Measurements from ENCODE around the gene SH3PXD2A.

DNA sequence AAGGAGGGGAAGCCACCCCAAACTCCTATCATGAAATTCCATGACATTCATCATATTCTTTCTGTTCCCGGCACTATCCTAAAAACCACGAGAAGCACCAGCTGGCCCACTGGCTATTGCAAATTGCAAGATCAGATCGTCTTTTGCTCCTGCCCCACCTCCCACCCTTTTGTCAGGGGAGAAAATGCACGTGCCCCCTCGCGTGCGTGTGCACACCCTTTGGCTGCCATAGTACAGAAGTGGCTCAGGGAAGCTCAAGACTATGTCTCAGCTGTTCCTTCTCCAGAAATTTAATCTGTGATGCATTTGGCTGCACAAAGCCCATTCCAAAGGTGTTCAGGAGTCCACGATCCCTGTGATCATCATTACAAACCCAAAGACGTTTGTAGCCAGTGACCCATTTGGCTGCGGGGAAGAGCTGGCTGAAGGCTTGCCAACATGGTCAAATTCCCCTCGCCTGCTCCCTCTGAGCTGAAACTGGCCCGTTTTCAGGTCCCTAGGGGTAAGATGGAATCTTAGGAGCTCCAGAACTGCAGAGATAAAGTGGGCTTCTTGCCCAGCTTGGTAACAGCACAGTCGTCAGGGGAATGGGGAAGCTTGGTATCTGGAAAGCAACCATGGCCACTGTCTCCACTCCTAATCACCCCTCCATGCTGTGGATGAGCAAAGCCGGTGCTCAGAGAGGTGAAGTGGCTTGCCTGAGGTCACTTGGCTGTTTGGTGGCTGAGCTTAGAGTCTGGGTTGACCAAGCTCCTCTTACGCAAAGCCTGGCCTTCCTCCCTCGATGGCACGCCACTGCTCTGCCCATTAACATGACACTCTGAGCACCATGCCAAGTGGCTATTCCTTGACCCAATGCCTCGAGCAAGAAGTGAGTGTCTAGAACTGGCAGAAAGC lies 206.5 kb downstream of the SH3PXD2A start:
- no peak for TF ChIP-seq CHD1 (IDR thresholded peaks at IDR 0.05; ENCODE audit: low read depth, low read length)
- TF ChIP-seq, protein P1, sequence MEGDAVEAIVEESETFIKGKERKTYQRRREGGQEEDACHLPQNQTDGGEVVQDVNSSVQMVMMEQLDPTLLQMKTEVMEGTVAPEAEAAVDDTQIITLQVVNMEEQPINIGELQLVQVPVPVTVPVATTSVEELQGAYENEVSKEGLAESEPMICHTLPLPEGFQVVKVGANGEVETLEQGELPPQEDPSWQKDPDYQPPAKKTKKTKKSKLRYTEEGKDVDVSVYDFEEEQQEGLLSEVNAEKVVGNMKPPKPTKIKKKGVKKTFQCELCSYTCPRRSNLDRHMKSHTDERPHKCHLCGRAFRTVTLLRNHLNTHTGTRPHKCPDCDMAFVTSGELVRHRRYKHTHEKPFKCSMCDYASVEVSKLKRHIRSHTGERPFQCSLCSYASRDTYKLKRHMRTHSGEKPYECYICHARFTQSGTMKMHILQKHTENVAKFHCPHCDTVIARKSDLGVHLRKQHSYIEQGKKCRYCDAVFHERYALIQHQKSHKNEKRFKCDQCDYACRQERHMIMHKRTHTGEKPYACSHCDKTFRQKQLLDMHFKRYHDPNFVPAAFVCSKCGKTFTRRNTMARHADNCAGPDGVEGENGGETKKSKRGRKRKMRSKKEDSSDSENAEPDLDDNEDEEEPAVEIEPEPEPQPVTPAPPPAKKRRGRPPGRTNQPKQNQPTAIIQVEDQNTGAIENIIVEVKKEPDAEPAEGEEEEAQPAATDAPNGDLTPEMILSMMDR (conservative IDR thresholded peaks at IDR 0.05; ENCODE audit: low read depth, low read length) = no peak
- TF ChIP-seq RAD21 (IDR thresholded peaks at IDR 0.05; ENCODE audit: low read length) = no peak
- no peak for TF ChIP-seq MAFK (IDR thresholded peaks at IDR 0.05; ENCODE audit: low read depth, low read length)
- no peak for TF ChIP-seq CEBPB (IDR thresholded peaks at IDR 0.05; ENCODE audit: low read depth, low read length)
- TF ChIP-seq BHLHE40 (IDR thresholded peaks at IDR 0.05; ENCODE audit: low read depth, low read length) = no peak
- TF ChIP-seq POLR2A (IDR thresholded peaks at IDR 0.05; ENCODE audit: low read depth, low read length) = no peak
- no peak for TF ChIP-seq MXI1 (IDR thresholded peaks at IDR 0.05; ENCODE audit: borderline replicate concordance, low read depth, low read length)
- TF ChIP-seq, protein P2, sequence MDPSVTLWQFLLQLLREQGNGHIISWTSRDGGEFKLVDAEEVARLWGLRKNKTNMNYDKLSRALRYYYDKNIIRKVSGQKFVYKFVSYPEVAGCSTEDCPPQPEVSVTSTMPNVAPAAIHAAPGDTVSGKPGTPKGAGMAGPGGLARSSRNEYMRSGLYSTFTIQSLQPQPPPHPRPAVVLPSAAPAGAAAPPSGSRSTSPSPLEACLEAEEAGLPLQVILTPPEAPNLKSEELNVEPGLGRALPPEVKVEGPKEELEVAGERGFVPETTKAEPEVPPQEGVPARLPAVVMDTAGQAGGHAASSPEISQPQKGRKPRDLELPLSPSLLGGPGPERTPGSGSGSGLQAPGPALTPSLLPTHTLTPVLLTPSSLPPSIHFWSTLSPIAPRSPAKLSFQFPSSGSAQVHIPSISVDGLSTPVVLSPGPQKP (IDR thresholded peaks at IDR 0.05; ENCODE audit: borderline replicate concordance, low read depth, low read length) = no peak
- no peak for TF ChIP-seq SMC3 (IDR thresholded peaks at IDR 0.05; ENCODE audit: low read depth, low read length)
- TF ChIP-seq, protein P3, sequence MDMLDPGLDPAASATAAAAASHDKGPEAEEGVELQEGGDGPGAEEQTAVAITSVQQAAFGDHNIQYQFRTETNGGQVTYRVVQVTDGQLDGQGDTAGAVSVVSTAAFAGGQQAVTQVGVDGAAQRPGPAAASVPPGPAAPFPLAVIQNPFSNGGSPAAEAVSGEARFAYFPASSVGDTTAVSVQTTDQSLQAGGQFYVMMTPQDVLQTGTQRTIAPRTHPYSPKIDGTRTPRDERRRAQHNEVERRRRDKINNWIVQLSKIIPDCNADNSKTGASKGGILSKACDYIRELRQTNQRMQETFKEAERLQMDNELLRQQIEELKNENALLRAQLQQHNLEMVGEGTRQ (IDR thresholded peaks at IDR 0.05; ENCODE audit: low read depth, low read length) = no peak
- TF ChIP-seq FOS (IDR thresholded peaks at IDR 0.05; ENCODE audit: low read depth, low read length) = no peak
- no peak for TF ChIP-seq RFX5 (IDR thresholded peaks at IDR 0.05; ENCODE audit: low read depth, low read length)
- TF ChIP-seq MAZ (IDR thresholded peaks at IDR 0.05; ENCODE audit: borderline replicate concordance, low read depth, low read length) = no peak
